Erythroblast (primary cell): ENCODE results near the gene EVA1B.

ENCODE experiments used
- GATA1 ChIP-seq: IDR thresholded peaks from 2 replicates; pipeline ENCODE4 v1.6.1; 2011; ENCODE audit warnings: low read depth, mild to moderate bottlenecking, control low read depth, low read length, moderate library complexity
- POLR2A ChIP-seq: IDR thresholded peaks from 2 replicates; pipeline ENCODE4 v1.6.1; 2011; ENCODE audit warnings: mild to moderate bottlenecking, low read length

- TF ChIP-seq POLR2A (no peak), GATA1 (no peak)
These were observed 17.1 kb downstream of the EVA1B start, which contains the start of gene SH3D21 for GRCh38 chr1:36306210-36306901.
